H9 (cell line): ENCODE measurements around the gene MSI2. TPM values are rescaled to one million over a fixed set of nuclear protein-coding genes. Genes with fewer than 3 reads are reported as not detected.
A peak's percentile ranks its signal among the peaks of the same experiment; 100 is the strongest.

Experiments
- DNase-seq: peaks from one replicate; pipeline ENCODE4 v3.0.0-alpha.2; 2017
- H2AFZ ChIP-seq: one replicate; pipeline ENCODE4 v1.6.1; 2013; ENCODE audit warnings: mild to moderate bottlenecking, low read length, control low read depth, moderate library complexity
- H2AK5ac ChIP-seq: 2 replicates; pipeline ENCODE4 v1.6.1; 2013; ENCODE audit warnings: low read length, control low read depth, mixed read lengths; ENCODE audit not compliant: insufficient read length
- H2BK120ac ChIP-seq: one replicate; pipeline ENCODE4 v1.6.1; 2013; ENCODE audit warnings: low read depth, mild to moderate bottlenecking, low read length, control low read depth, inconsistent platforms; ENCODE audit not compliant: poor library complexity, severe bottlenecking
- H2BK12ac ChIP-seq: 2 replicates; pipeline ENCODE4 v1.6.1; 2013; ENCODE audit warnings: low read length, control low read depth, mixed read lengths, low read depth; ENCODE audit not compliant: insufficient read length
- H2BK15ac ChIP-seq: 2 replicates; pipeline ENCODE4 v1.6.1; 2013; ENCODE audit warnings: low read depth, low read length, control low read depth
- H2BK20ac ChIP-seq: one replicate; pipeline ENCODE4 v1.6.1; 2013; ENCODE audit warnings: low read depth, mild to moderate bottlenecking, low read length, control low read depth, inconsistent platforms; ENCODE audit not compliant: poor library complexity, severe bottlenecking
- H2BK5ac ChIP-seq: 2 replicates; pipeline ENCODE4 v1.6.1; 2013; ENCODE audit warnings: low read length, control low read depth, mixed read lengths; ENCODE audit not compliant: insufficient read length
- H3K14ac ChIP-seq: 2 replicates; pipeline ENCODE4 v1.6.1; 2013; ENCODE audit warnings: low read length, control low read depth; ENCODE audit not compliant: insufficient read depth
- H3K18ac ChIP-seq: 2 replicates; pipeline ENCODE4 v1.6.1; 2013; ENCODE audit warnings: low read depth, mild to moderate bottlenecking, mixed read lengths, low read length, control low read depth; ENCODE audit not compliant: insufficient read length
- H3K23ac ChIP-seq: 2 replicates; pipeline ENCODE4 v1.6.1; 2013; ENCODE audit warnings: low read length, control low read depth, mixed read lengths, low read depth; ENCODE audit not compliant: insufficient read length
- H3K23me2 ChIP-seq: 2 replicates; pipeline ENCODE4 v1.6.1; 2013; ENCODE audit warnings: low read depth, mild to moderate bottlenecking, mixed read lengths, low read length, control low read depth; ENCODE audit not compliant: insufficient read length, poor library complexity, severe bottlenecking
- H3K27ac ChIP-seq: 2 replicates; pipeline ENCODE4 v1.5.1; 2013; ENCODE audit warnings: low read length, control low read depth, mixed read lengths, low read depth; ENCODE audit not compliant: insufficient read length
- H3K27me3 ChIP-seq: 2 replicates; pipeline ENCODE4 v1.6.1; 2013; ENCODE audit warnings: low read length, control low read depth, inconsistent platforms; ENCODE audit not compliant: insufficient read depth
- H3K4ac ChIP-seq: 2 replicates; pipeline ENCODE4 v1.6.1; 2013; ENCODE audit warnings: low read depth, mild to moderate bottlenecking, control low read depth, inconsistent platforms, low read length, moderate library complexity
- H3K4me1 ChIP-seq: 2 replicates; pipeline ENCODE4 v1.6.1; 2013; ENCODE audit warnings: low read length, control low read depth, inconsistent platforms; ENCODE audit not compliant: insufficient read depth
- H3K4me2 ChIP-seq: 2 replicates; pipeline ENCODE4 v1.6.1; 2013; ENCODE audit warnings: low read length, control low read depth, mixed read lengths; ENCODE audit not compliant: insufficient read length, insufficient read depth
- H3K56ac ChIP-seq: 2 replicates; pipeline ENCODE4 v1.6.1; 2013; ENCODE audit warnings: low read depth, mild to moderate bottlenecking, mixed read lengths, low read length, control low read depth; ENCODE audit not compliant: insufficient read length
- H3K79me1 ChIP-seq: 2 replicates; pipeline ENCODE4 v1.6.1; 2013; ENCODE audit warnings: low read depth, mild to moderate bottlenecking, moderate library complexity, low read length, control low read depth, inconsistent platforms; ENCODE audit not compliant: insufficient read depth, poor library complexity, severe bottlenecking
- H3K79me2 ChIP-seq: 2 replicates; pipeline ENCODE4 v1.6.1; 2013; ENCODE audit warnings: low read length, control low read depth, inconsistent platforms; ENCODE audit not compliant: insufficient read depth
- H3K9ac ChIP-seq: 2 replicates; pipeline ENCODE4 v1.6.1; 2013; ENCODE audit warnings: low read length, control low read depth, mixed read lengths; ENCODE audit not compliant: insufficient read length; ENCODE audit errors: extremely low read depth
- H3K9me3 ChIP-seq: one replicate; pipeline ENCODE4 v1.6.1; 2013; ENCODE audit warnings: low read depth, low read length, inconsistent platforms; ENCODE audit not compliant: control insufficient read depth
- H3T11ph ChIP-seq: one replicate; pipeline ENCODE4 v1.6.1; 2013; ENCODE audit warnings: mild to moderate bottlenecking, low read length, control low read depth, inconsistent platforms
- H4K20me1 ChIP-seq: one replicate; pipeline ENCODE4 v1.6.1; 2013; ENCODE audit not compliant: control insufficient read depth, insufficient read length, insufficient read depth
- H4K5ac ChIP-seq: 2 replicates; pipeline ENCODE4 v1.6.1; 2013; ENCODE audit warnings: low read depth, mild to moderate bottlenecking, mixed read lengths, low read length, control low read depth; ENCODE audit not compliant: insufficient read length
- H4K8ac ChIP-seq: replicated peaks from 2 replicates; pipeline ENCODE4 v1.6.1; 2013; ENCODE audit warnings: low read length, control low read depth, mixed read lengths, low read depth; ENCODE audit not compliant: insufficient read length
- H4K91ac ChIP-seq: 2 replicates; pipeline ENCODE4 v1.6.1; 2013; ENCODE audit warnings: low read depth, mild to moderate bottlenecking, moderate library complexity, mixed read lengths, low read length, control low read depth; ENCODE audit not compliant: insufficient read length
- H3K27ac Mint-ChIP-seq, 3 experiments: 2 replicates in 2 of 3; 3 replicates in 1 of 3; pipeline ENCODE4 v1.8.0; 2020 to 2021; ENCODE audit warnings: mixed read lengths in 3 of 3, mild to moderate bottlenecking in 1 of 3, moderate library complexity in 1 of 3
- H3K27me3 Mint-ChIP-seq: 2 replicates; pipeline ENCODE4 v1.8.0; 2021; ENCODE audit warnings: low read depth, mild to moderate bottlenecking, moderate library complexity, mixed read lengths
- H3K36me3 Mint-ChIP-seq, 3 experiments: 2 replicates in 2 of 3; 3 replicates in 1 of 3; pipeline ENCODE4 v1.8.0; 2020 to 2021; ENCODE audit warnings: low read depth in 3 of 3, mixed read lengths in 3 of 3; ENCODE audit not compliant: insufficient read depth in 1 of 3
- H3K4me1 Mint-ChIP-seq, 2 experiments: 2 replicates each; pipeline ENCODE4 v1.8.0; 2020; ENCODE audit warnings: mixed read lengths in 2 of 2
- H3K4me3 Mint-ChIP-seq, 2 experiments: 2 replicates in 1 of 2; 3 replicates in 1 of 2; pipeline ENCODE4 v1.8.0; 2020 to 2021; ENCODE audit warnings: mild to moderate bottlenecking in 2 of 2, mixed read lengths in 2 of 2, moderate library complexity in 1 of 2
- H3K9me3 Mint-ChIP-seq, 2 experiments: 2 replicates in 1 of 2; 3 replicates in 1 of 2; pipeline ENCODE4 v1.8.0; 2020; ENCODE audit warnings: mild to moderate bottlenecking in 2 of 2, mixed read lengths in 2 of 2, moderate library complexity in 1 of 2
- WGBS: extraction: QIAGEN DNeasy Blood & Tissue Kit; methylation state at CpG from one replicate; pipeline ENCODE4 v1.1.7; 2013; ENCODE audit warnings: missing lambda C conversion rate, low lambda C conversion rate, mixed read lengths; ENCODE audit not compliant: insufficient read length; ENCODE audit errors: extremely low coverage; 5-methylcytosine and 5-hydroxymethylcytosine counted together
- total RNA-seq: library from RNA; stranded (reverse); gene quantifications from 2 replicates; pipeline ENCODE4 v1.2.1, GENCODE V29; 2021
- TF ChIP-seq, protein P1 (sequence below): fragments of 200-600 bp; sonication (generic); conservative IDR thresholded peaks from 3 replicates; pipeline ENCODE4 v1.8.0; 2021; ENCODE audit warnings: antibody characterized with exemption, mild to moderate bottlenecking

Gene MSI2
- total RNA-seq, 1 experiment from 2014 or later, result 98.5 TPM

DNA sequence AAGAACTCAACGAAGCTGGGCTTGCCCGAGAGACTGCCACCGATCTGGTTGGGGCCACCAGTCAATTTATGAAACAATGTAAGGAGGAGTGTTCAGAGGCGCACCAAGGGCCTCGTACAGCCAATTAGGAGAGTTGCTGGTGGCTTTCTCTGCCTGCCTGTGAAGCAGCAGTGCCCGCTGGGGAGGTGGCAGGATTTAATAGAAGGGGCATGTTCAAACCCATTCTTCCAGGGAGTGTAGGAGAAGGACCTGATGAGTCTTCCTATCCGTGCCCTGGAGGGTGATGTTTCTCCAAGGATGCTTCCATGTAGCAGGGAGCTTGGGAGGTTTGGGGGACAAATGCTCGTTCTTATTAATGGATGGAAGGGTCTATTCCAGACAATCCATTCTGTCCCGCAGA lies 310.4 kb downstream of the MSI2 start:
- H2BK5ac ChIP-seq, result no peak overlapping the region
- peaks cover 11 to 14% of the 10 kb centered on the region in 2 experiments for H3K4me1 Mint-ChIP-seq
- no peak overlapping the region for H4K8ac ChIP-seq
- no peak overlapping the region for H3K56ac ChIP-seq
- no peak overlapping the region for H4K5ac ChIP-seq
- H2BK20ac ChIP-seq, result no peak overlapping the region
- no peaks in the 10 kb centered on the region for H3K27me3 ChIP-seq
- H2BK15ac ChIP-seq, result no peak overlapping the region
- no peak overlapping the region for H2BK12ac ChIP-seq
- no peaks in the 10 kb centered on the region; the same call in none of the 2 replicates for H3K4me1 ChIP-seq
- no peak overlapping the region for H2BK120ac ChIP-seq
- H3K9me3 ChIP-seq, result no peaks in the 10 kb centered on the region
- no peak overlapping the region for H3K4ac ChIP-seq
- no peak overlapping the region for H3K18ac ChIP-seq
- H2AFZ ChIP-seq, result no peak overlapping the region
- no peaks in the 10 kb centered on the region for H3K79me1 ChIP-seq
- no CpG with 5 or more reads among the region's 9 CpGs for WGBS
- no peak overlapping the region for H3K9ac ChIP-seq
- no peak overlapping the region for H4K91ac ChIP-seq
- no peak overlapping the region for H3K4me3 Mint-ChIP-seq
- 0 out of 7 replicates have a peak overlapping the region, but pooled peaks of 1 of the 3 experiments have one; percentile 9 for H3K27ac Mint-ChIP-seq
- H3T11ph ChIP-seq, result no peak overlapping the region
- no peaks in the 10 kb centered on the region for H3K23me2 ChIP-seq
- no peak overlapping the region for H3K14ac ChIP-seq
- no peaks in the 10 kb centered on the region for H3K27me3 Mint-ChIP-seq
- no peaks in the 10 kb centered on the region for H3K79me2 ChIP-seq
- H3K23ac ChIP-seq, result no peak overlapping the region
- TF ChIP-seq, protein P1, sequence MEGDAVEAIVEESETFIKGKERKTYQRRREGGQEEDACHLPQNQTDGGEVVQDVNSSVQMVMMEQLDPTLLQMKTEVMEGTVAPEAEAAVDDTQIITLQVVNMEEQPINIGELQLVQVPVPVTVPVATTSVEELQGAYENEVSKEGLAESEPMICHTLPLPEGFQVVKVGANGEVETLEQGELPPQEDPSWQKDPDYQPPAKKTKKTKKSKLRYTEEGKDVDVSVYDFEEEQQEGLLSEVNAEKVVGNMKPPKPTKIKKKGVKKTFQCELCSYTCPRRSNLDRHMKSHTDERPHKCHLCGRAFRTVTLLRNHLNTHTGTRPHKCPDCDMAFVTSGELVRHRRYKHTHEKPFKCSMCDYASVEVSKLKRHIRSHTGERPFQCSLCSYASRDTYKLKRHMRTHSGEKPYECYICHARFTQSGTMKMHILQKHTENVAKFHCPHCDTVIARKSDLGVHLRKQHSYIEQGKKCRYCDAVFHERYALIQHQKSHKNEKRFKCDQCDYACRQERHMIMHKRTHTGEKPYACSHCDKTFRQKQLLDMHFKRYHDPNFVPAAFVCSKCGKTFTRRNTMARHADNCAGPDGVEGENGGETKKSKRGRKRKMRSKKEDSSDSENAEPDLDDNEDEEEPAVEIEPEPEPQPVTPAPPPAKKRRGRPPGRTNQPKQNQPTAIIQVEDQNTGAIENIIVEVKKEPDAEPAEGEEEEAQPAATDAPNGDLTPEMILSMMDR, result no peak
- no peak overlapping the region for H3K27ac ChIP-seq
- no peaks in the 10 kb centered on the region for H3K9me3 Mint-ChIP-seq
- H4K20me1 ChIP-seq, result no peaks in the 10 kb centered on the region
- DNase-seq, result no peak
- H2AK5ac ChIP-seq, result no peak overlapping the region
- no peak overlapping the region for H3K4me2 ChIP-seq
- H3K36me3 Mint-ChIP-seq, result no peaks in the 10 kb centered on the region; a peak in 1 of 7 replicates
